GM18907 (cell line): ENCODE data around the gene COL27A1.

Experiments used
- ATAC-seq: cut with Tn5 transposase; IDR thresholded peaks from one replicate; pipeline ENCODE4 v1.9.1; 2021; ENCODE audit warnings: mild to moderate bottlenecking, moderate library complexity; ENCODE audit not compliant: unreplicated experiment

Gene COL27A1

GRCh38 chr9:114155263-114155994 lies at the start of gene COL27A1:
Gene COL27A1, plus strand, starts transcription at chr9:114155537. Its CDS starts 414 bp downstream, at chr9:114155951.
- ATAC-seq, result peak; percentile 89

- no peak for ATAC-seq
These were observed 47.9 kb upstream of the COL27A1 start for GRCh38 chr9:114107286-114108001.

GRCh38 chr9:114108016-114108833 lies 47.1 kb upstream of the COL27A1 start:
- peak; percentile 61 for ATAC-seq

- ATAC-seq, result no peak
These were observed 46.2 kb upstream of the COL27A1 start for GRCh38 chr9:114109124-114109523.

- no peak for ATAC-seq
These were observed 45.2 kb upstream of the COL27A1 start for GRCh38 chr9:114110180-114110579.

GRCh38 chr9:114112325-114112724 lies 43.0 kb upstream of the COL27A1 start:
- no peak for ATAC-seq

GRCh38 chr9:114112778-114113584 lies 42.4 kb upstream of the COL27A1 start:
- ATAC-seq, result no peak

GRCh38 chr9:114114364-114114763 lies 41.0 kb upstream of the COL27A1 start:
- ATAC-seq, result no peak

GRCh38 chr9:114115654-114116125 lies 39.6 kb upstream of the COL27A1 start:
- no peak for ATAC-seq

- no peak for ATAC-seq
These were observed 39.1 kb upstream of the COL27A1 start for GRCh38 chr9:114116126-114116747.

GRCh38 chr9:114117614-114117995 lies 37.7 kb upstream of the COL27A1 start:
- no peak for ATAC-seq

- ATAC-seq, result no peak
These were observed 37.1 kb upstream of the COL27A1 start for GRCh38 chr9:114117996-114118830.

GRCh38 chr9:114119242-114120191 lies 35.8 kb upstream of the COL27A1 start:
- ATAC-seq, result no peak

GRCh38 chr9:114120192-114121014 lies 34.9 kb upstream of the COL27A1 start:
- ATAC-seq, result no peak

- ATAC-seq, result no peak
These were observed 33.9 kb upstream of the COL27A1 start for GRCh38 chr9:114121227-114122135.
